GM06990 (cell line): ENCODE measurements around the gene SLC23A3.
A peak's percentile ranks its signal among the peaks of the same experiment; 100 is the strongest.

Source experiments
- DNase-seq: peaks from one replicate; pipeline ENCODE4 v3.0.0-alpha.2; 2011; ENCODE audit not compliant: insufficient read length; ENCODE audit errors: extremely low read depth
- H3K27me3 ChIP-seq: replicated peaks from 2 replicates; pipeline ENCODE4 v1.6.0; 2011; ENCODE audit warnings: low read length; ENCODE audit not compliant: control insufficient read depth, insufficient read depth
- H3K36me3 ChIP-seq: 2 replicates; pipeline ENCODE4 v1.5.1; 2011; ENCODE audit warnings: low read length; ENCODE audit not compliant: control insufficient read depth, insufficient read depth
- H3K4me3 ChIP-seq: replicated peaks from 2 replicates; pipeline ENCODE4 v1.5.1; 2011; ENCODE audit warnings: low read depth, mild to moderate bottlenecking, control low read depth, low read length
- TF ChIP-seq, protein P1 (sequence below): IDR thresholded peaks from 2 replicates; pipeline ENCODE4 v1.5.1; 2011; ENCODE audit warnings: low read length, control low read depth, mild to moderate bottlenecking, inconsistent platforms; ENCODE audit not compliant: insufficient read depth, poor library complexity, severe bottlenecking

The SLC23A3 gene

DNA sequence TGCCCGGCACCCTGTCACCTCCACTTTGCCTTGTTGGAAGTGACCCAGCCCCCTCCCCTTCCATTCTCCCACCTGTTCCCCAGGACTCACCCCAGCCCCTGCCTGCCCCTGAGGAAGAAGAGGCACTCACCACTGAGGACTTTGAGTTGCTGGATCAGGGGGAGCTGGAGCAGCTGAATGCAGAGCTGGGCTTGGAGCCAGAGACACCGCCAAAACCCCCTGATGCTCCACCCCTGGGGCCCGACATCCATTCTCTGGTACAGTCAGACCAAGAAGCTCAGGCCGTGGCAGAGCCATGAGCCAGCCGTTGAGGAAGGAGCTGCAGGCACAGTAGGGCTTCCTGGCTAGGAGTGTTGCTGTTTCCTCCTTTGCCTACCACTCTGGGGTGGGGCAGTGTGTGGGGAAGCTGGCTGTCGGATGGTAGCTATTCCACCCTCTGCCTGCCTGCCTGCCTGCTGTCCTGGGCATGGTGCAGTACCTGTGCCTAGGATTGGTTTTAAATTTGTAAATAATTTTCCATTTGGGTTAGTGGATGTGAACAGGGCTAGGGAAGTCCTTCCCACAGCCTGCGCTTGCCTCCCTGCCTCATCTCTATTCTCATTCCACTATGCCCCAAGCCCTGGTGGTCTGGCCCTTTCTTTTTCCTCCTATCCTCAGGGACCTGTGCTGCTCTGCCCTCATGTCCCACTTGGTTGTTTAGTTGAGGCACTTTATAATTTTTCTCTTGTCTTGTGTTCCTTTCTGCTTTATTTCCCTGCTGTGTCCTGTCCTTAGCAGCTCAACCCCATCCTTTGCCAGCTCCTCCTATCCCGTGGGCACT, 12.7 kb upstream of the SLC23A3 start:
- no peak overlapping the region for H3K4me3 ChIP-seq
- no peaks in the 10 kb centered on the region for H3K27me3 ChIP-seq
- no peak for DNase-seq
- TF ChIP-seq, protein P1, sequence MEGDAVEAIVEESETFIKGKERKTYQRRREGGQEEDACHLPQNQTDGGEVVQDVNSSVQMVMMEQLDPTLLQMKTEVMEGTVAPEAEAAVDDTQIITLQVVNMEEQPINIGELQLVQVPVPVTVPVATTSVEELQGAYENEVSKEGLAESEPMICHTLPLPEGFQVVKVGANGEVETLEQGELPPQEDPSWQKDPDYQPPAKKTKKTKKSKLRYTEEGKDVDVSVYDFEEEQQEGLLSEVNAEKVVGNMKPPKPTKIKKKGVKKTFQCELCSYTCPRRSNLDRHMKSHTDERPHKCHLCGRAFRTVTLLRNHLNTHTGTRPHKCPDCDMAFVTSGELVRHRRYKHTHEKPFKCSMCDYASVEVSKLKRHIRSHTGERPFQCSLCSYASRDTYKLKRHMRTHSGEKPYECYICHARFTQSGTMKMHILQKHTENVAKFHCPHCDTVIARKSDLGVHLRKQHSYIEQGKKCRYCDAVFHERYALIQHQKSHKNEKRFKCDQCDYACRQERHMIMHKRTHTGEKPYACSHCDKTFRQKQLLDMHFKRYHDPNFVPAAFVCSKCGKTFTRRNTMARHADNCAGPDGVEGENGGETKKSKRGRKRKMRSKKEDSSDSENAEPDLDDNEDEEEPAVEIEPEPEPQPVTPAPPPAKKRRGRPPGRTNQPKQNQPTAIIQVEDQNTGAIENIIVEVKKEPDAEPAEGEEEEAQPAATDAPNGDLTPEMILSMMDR, result no peak
- H3K36me3 ChIP-seq, result peaks cover 31% of the 10 kb centered on the region

DNA sequence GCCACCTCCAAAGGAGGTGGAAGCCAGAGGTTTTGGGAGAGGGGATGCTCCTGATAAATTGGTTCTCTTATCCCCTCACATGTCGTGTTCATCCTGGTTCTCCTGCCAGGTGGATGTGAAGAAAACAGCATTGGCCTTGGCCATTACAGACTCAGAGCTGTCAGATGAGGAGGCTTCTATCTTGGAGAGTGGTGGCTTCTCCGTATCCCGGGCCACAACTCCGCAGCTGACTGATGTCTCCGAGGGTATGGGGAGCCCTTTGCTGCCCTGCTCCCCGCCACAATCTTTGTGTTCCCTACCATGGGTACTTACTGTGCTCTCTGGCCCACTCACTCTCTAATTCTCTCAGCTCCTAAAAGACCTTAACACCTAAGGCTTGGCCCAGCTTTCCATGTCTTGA, 11.7 kb upstream of the SLC23A3 start:
- TF ChIP-seq, protein P1, result no peak
- Histone ChIP-seq H3K27me3 (no peaks in the 10 kb centered on the region), H3K36me3 (peaks cover 31% of the 10 kb centered on the region), H3K4me3 (no peak overlapping the region)
- DNase-seq, result no peak

DNA sequence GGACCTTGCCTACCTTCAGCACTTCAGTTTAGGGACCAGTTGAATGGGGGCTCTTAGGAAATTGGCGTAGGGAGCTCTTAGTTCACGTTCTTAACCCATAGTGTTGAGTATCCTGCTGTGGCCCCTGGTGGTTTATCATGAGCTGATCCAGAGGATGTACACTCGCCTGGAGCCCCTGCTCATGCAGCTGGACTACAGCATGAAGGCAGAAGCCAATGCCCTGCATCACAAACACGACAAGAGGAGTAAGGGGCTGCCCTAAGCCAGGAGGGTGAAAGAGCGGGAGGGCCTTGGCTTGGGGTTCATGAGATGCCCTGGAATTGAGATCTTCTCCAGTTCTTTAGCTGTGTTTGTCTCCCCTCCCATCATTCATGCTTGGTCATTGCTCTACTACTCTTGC, 11.1 kb upstream of the SLC23A3 start:
- no peaks in the 10 kb centered on the region for H3K27me3 ChIP-seq
- H3K4me3 ChIP-seq, result no peak overlapping the region
- TF ChIP-seq, protein P1, result no peak
- no peak for DNase-seq
- peaks cover 31% of the 10 kb centered on the region for H3K36me3 ChIP-seq

DNA sequence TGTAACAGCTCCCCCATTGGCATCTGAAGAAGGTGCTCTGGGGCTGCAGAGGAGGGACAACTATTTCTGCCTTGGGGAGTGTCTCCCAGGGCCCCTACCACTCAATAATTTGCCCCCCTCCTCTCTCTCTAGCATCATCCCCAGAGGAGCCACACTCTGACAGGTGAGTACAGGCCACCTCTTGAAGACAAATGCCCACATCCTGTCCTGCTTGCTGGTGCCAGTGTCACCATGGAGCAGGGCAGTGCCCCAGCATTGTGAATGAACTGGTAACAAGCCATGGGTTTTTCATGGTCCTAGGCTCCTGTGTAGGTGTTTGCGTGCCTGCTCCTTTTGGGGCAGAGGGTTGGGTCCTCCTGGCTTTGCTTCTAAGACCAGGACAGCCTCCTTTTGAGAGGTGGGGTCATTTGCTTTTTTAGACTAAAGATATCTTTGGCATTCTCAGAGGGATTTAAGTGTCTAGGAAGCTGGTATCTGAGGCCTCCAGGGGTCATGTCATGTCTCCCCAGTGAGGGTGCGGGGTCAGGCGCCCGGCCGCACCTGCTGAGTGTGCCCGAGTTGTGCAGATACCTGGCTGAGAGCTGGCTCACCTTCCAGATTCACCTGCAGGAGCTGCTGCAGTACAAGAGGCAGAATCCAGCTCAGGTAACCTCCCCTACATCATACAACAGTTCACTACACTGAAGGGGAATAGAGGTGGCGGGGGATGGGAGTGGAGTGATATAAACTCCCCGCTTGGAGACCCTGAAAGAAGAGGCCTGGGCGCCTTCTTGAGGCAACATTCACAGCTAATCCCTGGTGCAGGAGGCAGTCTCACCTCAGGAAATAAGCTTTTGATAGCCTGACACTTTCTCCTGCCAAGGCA, 10.0 kb upstream of the SLC23A3 start:
- TF ChIP-seq, protein P1, result no peak
- H3K4me3 ChIP-seq, result no peak overlapping the region
- no peak for DNase-seq
- peaks cover 33% of the 10 kb centered on the region for H3K36me3 ChIP-seq
- H3K27me3 ChIP-seq, result no peaks in the 10 kb centered on the region

DNA sequence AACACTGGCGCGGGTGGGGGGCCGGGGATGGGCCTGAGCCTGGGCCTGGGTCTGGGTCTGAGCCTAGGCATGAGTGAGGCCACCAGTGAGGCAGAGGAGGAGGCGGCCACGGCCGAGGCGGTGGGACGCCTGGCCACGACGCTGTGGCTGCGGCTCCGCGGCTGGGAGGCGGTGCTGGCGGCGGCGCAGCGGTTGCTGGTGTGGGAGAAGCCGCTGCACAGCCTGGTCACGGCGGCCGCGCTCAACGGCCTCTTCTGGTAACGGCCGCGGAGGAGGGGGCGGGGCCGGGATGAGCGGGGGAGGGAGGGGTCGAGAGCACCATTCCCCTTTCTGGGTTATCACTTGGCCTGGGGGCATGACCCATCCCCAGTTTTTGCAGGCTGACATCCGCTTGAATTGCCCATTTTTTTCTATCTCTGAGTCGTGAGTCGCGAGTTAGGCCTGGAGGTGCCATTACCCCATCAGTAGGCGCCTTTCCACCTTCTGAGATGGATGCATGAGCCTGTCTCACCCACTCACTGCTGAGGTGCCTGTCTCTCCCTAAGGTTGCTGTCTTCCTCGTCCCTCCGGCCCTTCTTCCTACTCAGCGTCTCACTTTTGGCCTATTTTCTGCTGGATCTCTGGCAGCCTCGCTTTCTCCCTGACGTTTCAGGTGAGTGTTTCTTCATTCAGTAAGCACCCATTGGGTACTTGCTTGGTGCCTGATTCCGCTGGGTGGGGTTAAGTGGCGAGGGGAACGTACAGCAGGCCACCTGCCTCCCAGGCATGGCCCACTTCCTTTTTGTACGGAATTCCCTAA, 8.7 kb upstream of the SLC23A3 start:
- H3K4me3 ChIP-seq, result peak overlapping the region; percentile 67
- no peaks in the 10 kb centered on the region for H3K27me3 ChIP-seq
- DNase-seq, result peak; percentile 22
- H3K36me3 ChIP-seq, result peaks cover 38% of the 10 kb centered on the region
- TF ChIP-seq, protein P1, result no peak
